Caco-2 (cell line): ENCODE measurements around the gene IDI1. TPM values are rescaled to one million over a fixed set of nuclear protein-coding genes. Genes with fewer than 3 reads are reported as not detected.

Source experiments
- BruUV-seq: library from RNA; stranded (reverse); fragments of 400-500 nt; replicated peaks from 2 replicates; lab custom pipeline; 2021; lab: Mats Ljungman, UMichigan
- CTCF ChIA-PET: fragments of 300-600 bp; sonication (Branson Sonifier 250); formaldehyde crosslinking; loops from one replicate; lab custom pipeline; 2022; ENCODE audit warnings: antibody characterized with exemption; lab: Charles Lee
- POLR2A ChIA-PET: fragments of 300-600 bp; sonication (Branson Sonifier 250); formaldehyde crosslinking; loops from one replicate; lab custom pipeline; 2022; ENCODE audit warnings: antibody characterized with exemption; lab: Charles Lee
- DNase-seq, 2 experiments: peaks; one replicate each; pipeline versions ENCODE4 v3.0.0 to v3.0.0-alpha.2; 2020 to 2022
- H3K27me3 ChIP-seq: replicated peaks from 2 replicates; pipeline ENCODE4 v1.6.0; 2011; ENCODE audit warnings: low read length; ENCODE audit not compliant: control insufficient read depth, insufficient read depth
- H3K36me3 ChIP-seq: 2 replicates; pipeline ENCODE4 v1.5.1; 2011; ENCODE audit warnings: low read length; ENCODE audit not compliant: control insufficient read depth, insufficient read depth
- H3K4me1 ChIP-seq: fragments of 250-450 bp; sonication (Bioruptor Pico); 2 replicates; pipeline ENCODE4 v1.5.1; 2020; ENCODE audit warnings: mild to moderate bottlenecking
- H3K4me3 ChIP-seq: 2 replicates; pipeline ENCODE4 v1.5.1; 2011; ENCODE audit warnings: low read depth, mild to moderate bottlenecking, control low read depth, low read length
- H3K9me3 ChIP-seq: fragments of 250-450 bp; sonication (Bioruptor Pico); 2 replicates; pipeline ENCODE4 v1.5.1; 2020; ENCODE audit warnings: mild to moderate bottlenecking, moderate library complexity
- H3K27ac Mint-ChIP-seq: one replicate; pipeline ENCODE4 v1.8.0; 2022; ENCODE audit warnings: mixed read lengths; ENCODE audit not compliant: unreplicated experiment
- H3K27me3 Mint-ChIP-seq: one replicate; pipeline ENCODE4 v1.8.0; 2022; ENCODE audit warnings: mixed read lengths; ENCODE audit not compliant: insufficient read depth, unreplicated experiment
- H3K36me3 Mint-ChIP-seq: one replicate; pipeline ENCODE4 v1.8.0; 2022; ENCODE audit warnings: mild to moderate bottlenecking, mixed read lengths; ENCODE audit not compliant: insufficient read depth, unreplicated experiment
- H3K4me1 Mint-ChIP-seq: one replicate; pipeline ENCODE4 v1.8.0; 2022; ENCODE audit warnings: low read depth, mixed read lengths; ENCODE audit not compliant: unreplicated experiment
- H3K4me3 Mint-ChIP-seq: one replicate; pipeline ENCODE4 v1.8.0; 2022; ENCODE audit warnings: mild to moderate bottlenecking, moderate library complexity, mixed read lengths; ENCODE audit not compliant: unreplicated experiment
- H3K9me3 Mint-ChIP-seq: one replicate; pipeline ENCODE4 v1.8.0; 2022; ENCODE audit warnings: mixed read lengths; ENCODE audit not compliant: unreplicated experiment
- CTCF ChIP-seq, 2 experiments: fragments of 200-600 bp in 1 of 2; IDR thresholded peaks; 1 replicate in 1 of 2; 2 replicates in 1 of 2; pipeline versions ENCODE4 v1.5.1 to v1.8.0; 2011 to 2022; ENCODE audit warnings: antibody characterized with exemption in 1 of 2, control low read depth in 1 of 2, inconsistent platforms in 1 of 2, low read depth in 1 of 2, low read length in 1 of 2, mild to moderate bottlenecking in 1 of 2, moderate library complexity in 1 of 2; ENCODE audit not compliant: insufficient read depth in 1 of 2, severe bottlenecking in 1 of 2, unreplicated experiment in 1 of 2
- intact Hi-C: fragments of 100-400 bp; cut with micrococcal nuclease; formaldehyde crosslinking; loops from one replicate; pipeline ENCODE4 v1.10.0; 2022; ENCODE audit not compliant: unreplicated experiment
- total RNA-seq: library from RNA; stranded (reverse); gene quantifications from 2 replicates; pipeline ENCODE4 v1.2.3, GENCODE V29; 2022

The IDI1 gene
- total RNA-seq, 1 experiment from 2014 or later = 133 TPM

- peaks cover 3% of the 10 kb centered on the region for H3K36me3 ChIP-seq
- Mint-ChIP-seq H3K9me3 (no peaks in the 10 kb centered on the region), H3K27ac (no peak overlapping the region), H3K4me3 (no peak overlapping the region), H3K36me3 (peaks cover 29% of the 10 kb centered on the region), H3K4me1 (no peaks in the 10 kb centered on the region), H3K27me3 (no peaks in the 10 kb centered on the region)
- H3K9me3 ChIP-seq = no peaks in the 10 kb centered on the region
- H3K27me3 ChIP-seq = no peaks in the 10 kb centered on the region
- peak in 1 of 2 experiments; percentile 24 for DNase-seq
- ChIA-PET POLR2A (no interaction called here), CTCF (interaction anchor here (1.2 kb wide), 1 partner anchor 19 kb away, joined by 3 read pairs; no protein-coding TSS in a partner anchor)
- no peak for TF ChIP-seq CTCF (IDR thresholded peaks at IDR 0.05; ENCODE audit: insufficient read depth in 1 of 2, low read depth in 1 of 2, low read length in 1 of 2, severe bottlenecking in 1 of 2, unreplicated experiment in 1 of 2)
- H3K4me3 ChIP-seq = no peak overlapping the region
- no TSS peak for BruUV-seq
- H3K4me1 ChIP-seq = no peaks in the 10 kb centered on the region
- intact Hi-C loops = no loop called here
Measured at GRCh38 chr10:1090696-1091095, 41.8 kb upstream of the IDI1 start.

GRCh38 chr10:1089017-1089689 lies 40.2 kb upstream of the IDI1 start:
- ChIA-PET CTCF (no interaction called here), POLR2A (no interaction called here)

GRCh38 chr10:1086787-1087186 lies 37.9 kb upstream of the IDI1 start:
- H3K36me3 ChIP-seq = peaks cover 3% of the 10 kb centered on the region
- no peaks in the 10 kb centered on the region for H3K27me3 Mint-ChIP-seq
- H3K4me3 Mint-ChIP-seq = no peak overlapping the region
- no TSS peak for BruUV-seq
- H3K27me3 ChIP-seq = no peaks in the 10 kb centered on the region
- intact Hi-C loops = no loop called here
- CTCF ChIA-PET = interaction anchor here (1.4 kb wide), 1 partner anchor 23 kb away, joined by 3 read pairs; no protein-coding TSS in a partner anchor
- H3K9me3 ChIP-seq = no peaks in the 10 kb centered on the region
- TF ChIP-seq CTCF (IDR thresholded peaks at IDR 0.05; ENCODE audit: insufficient read depth in 1 of 2, low read depth in 1 of 2, low read length in 1 of 2, severe bottlenecking in 1 of 2, unreplicated experiment in 1 of 2) = no peak
- H3K4me1 ChIP-seq = no peaks in the 10 kb centered on the region
- H3K9me3 Mint-ChIP-seq = no peaks in the 10 kb centered on the region
- H3K36me3 Mint-ChIP-seq = peaks cover 56% of the 10 kb centered on the region
- no peaks in the 10 kb centered on the region for H3K4me1 Mint-ChIP-seq
- POLR2A ChIA-PET = no interaction called here
- no peak overlapping the region for H3K4me3 ChIP-seq
- DNase-seq = peak in 1 of 2 experiments; percentile 26
- H3K27ac Mint-ChIP-seq = no peak overlapping the region

More at GRCh38 chr10:1089017-1089689, 40.2 kb upstream of the IDI1 start:
- H3K27ac Mint-ChIP-seq = no peak overlapping the region
- no TSS peak for BruUV-seq
- intact Hi-C loops = no loop called here
- Histone ChIP-seq H3K36me3 (peaks cover 2% of the 10 kb centered on the region), H3K4me3 (no peak overlapping the region), H3K9me3 (no peaks in the 10 kb centered on the region), H3K4me1 (no peaks in the 10 kb centered on the region), H3K27me3 (no peaks in the 10 kb centered on the region)
- no peaks in the 10 kb centered on the region for H3K27me3 Mint-ChIP-seq
- no peak for TF ChIP-seq CTCF (IDR thresholded peaks at IDR 0.05; ENCODE audit: insufficient read depth in 1 of 2, low read depth in 1 of 2, low read length in 1 of 2, severe bottlenecking in 1 of 2, unreplicated experiment in 1 of 2)
- no peak overlapping the region for H3K4me3 Mint-ChIP-seq
- no peaks in the 10 kb centered on the region for H3K4me1 Mint-ChIP-seq
- peaks cover 43% of the 10 kb centered on the region for H3K36me3 Mint-ChIP-seq
- no peaks in the 10 kb centered on the region for H3K9me3 Mint-ChIP-seq
- DNase-seq = peak in 1 of 2 experiments; percentile 21
